NCI-H345 treated with DMSO at 0.1 percent for 48 hours (cell line): Measurements from ENCODE around the gene DENND1B.
"Not testable (repeated sequence)": the region's sequence is repeated elsewhere in the genome, so short reads cannot be mapped to it uniquely, and the experiment has no call there.

Experiments
- DNase-seq: peaks from one replicate; lab custom pipeline; 2025; ENCODE audit not compliant: unreplicated experiment; lab: John Stamatoyannopoulos, UW

Gene DENND1B

DNA sequence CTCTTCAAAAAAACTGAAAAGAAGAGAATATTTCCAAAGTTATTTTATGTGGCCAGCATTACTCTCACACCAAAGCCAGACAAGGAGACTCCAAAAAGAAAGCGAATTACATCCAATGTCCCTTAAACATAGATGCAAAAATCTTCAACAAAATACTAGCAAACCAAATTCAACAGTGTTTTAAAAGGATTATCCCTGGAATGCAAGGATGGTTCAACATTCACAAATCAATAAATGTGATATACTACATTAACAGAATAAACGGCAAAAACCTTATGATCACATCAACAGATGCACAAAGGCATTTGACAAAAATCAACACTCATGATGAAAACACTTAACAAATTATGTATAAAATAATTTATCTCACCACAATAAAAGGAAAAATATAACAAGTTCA lies 207.8 kb downstream of the DENND1B start:
- DNase-seq, result no peak

DNA sequence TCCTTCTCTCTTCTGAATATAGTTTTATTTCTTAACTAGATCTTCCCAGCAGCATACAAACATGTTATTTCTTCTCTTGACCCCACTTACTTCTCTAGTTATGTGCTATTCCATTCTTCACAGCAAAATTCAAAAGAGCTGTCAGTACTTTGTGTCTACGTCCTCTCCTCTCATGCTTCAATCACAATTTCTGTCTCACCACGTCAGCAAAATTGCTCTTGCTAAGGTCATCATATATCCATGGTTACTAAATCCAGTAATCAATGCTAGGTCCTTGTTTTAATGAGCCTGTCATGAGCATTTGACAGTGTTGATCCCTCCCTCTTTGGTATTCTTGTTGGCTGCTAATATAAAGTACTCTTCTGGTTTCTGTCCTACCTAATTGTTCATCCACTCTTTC lies 214.2 kb downstream of the DENND1B start:
- no peak for DNase-seq

DNA sequence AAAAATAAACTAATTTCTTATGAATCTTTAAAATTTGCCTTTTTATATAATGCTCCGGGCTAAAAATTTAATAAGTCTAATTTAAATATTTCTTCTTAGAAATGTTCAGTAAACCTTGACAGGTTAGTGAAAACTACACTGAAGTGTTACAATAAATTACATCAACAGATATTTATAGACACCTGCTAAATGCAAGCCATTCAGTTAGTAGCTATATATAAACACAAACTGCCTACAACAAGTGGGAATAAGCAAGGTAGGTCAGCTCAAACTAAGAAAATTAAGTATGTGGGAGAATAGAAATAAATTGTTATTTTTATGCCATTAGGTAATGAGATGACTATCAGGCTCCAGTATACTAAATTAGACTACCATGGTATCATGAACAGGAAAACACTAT lies 215.6 kb downstream of the DENND1B start:
- DNase-seq, result no peak

DNA sequence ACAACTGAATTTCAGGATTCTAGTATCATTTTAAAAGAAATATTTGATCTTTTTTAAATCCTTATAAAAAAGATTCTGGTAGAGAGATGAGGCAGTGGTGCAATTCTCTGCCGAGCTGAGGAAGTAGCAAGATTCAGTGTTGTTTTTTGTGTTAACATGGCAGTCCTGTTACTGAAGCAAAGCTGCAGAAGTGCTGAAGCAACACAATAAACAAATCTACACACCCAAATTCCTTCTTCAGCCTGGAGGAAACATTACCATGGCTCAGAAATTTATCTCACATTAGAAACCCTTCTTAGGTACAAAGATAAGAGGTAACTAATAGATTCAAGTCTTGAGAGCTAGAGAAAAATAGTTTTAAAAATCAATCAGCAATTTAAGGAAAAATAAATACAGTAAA lies 216.0 kb downstream of the DENND1B start:
- DNase-seq, result no peak

DNA sequence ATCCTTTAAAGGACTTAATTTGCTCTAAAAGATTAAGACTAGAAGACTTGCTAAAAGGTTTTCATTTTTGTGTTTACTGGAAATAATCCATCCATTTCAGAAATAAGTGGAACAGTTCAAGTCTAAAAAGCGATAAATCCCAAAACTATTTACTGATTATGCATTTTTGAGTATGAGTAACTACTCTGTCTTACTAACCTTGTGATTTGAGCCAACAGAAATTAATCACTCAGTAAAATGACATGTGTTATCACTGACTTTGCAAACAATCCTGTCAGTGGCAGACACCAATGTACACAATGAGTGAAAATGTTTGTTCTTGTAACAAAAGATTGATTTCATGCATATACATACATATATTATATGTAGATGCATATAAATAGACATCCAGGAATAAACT lies 218.0 kb downstream of the DENND1B start:
- no peak for DNase-seq

DNA sequence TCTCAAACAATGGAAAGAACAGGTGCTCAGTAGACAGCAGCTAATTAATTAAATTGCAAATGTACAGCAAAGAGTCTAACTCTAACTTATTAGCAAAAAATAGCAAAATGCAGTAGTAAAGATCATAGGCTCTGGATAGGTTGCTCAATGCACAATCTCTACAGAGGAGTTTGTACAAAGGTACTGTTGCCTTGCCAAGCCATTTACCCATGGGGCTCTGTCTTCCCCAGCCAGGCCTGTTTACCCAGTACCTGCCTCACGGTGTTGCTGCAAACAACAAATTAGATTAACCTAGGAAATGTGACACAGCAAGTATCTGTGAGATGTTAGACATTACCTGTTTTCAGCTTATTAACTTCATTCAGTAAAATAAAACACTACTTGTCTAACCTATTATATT lies 222.0 kb downstream of the DENND1B start:
- DNase-seq, result no peak

DNA sequence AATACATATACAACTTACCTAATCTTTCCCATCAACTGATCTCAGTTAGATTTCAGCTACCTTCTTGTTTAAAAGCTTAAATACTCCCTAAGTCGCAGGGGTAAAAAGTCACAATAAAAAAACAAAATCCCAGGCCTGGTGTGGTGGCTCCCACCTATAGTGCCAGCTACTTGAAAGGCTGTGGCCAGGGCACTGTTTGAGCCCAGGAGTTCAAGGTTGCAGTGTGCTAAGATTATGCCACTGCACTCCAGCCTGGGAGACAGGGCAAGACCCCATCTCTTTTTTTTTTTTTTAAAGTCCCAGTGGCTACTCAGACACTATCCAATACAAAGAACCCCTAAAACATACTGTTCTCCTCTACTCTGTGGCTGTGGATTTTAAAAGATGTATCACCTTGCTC lies 228.3 kb downstream of the DENND1B start:
- DNase-seq, result no peak

DNA sequence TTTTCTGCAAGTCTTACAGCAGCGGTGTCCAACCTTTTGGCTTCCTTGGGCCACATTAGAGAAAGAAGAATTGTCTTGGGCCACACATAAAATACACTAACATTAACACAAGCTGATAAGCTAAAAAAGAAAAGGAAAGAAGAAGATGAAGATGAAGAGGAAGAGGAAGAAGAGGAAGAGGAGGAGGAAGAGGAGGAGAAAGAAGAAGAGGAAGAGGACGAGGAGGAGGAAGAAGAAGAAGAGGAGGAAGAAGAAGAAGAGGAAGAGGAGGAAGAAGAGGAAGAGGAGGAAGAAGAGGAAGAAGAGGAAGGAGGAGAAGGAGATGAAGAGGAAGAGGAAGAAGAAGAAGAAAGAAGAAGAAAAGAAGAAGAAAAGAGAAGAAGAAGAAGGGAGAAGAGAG lies 230.7 kb downstream of the DENND1B start:
- no peak for DNase-seq

DNA sequence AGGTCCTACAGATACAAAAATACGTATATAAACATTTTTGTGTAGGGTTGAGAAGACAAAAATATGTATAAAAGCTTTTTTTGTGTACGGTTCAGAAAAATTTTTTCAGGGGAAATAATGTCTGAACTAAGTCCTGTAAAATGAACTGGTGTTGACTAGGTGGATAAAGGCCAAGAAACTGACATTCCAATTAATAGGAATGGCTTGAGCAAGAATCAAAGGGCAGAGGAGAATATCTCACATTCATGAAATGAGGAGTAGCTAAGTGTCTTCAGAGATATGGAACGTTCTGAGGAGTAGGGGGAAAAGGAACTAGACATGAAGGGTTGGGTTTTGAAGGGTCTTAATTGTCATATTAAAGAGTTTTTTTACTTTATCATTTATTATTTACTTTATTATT lies 231.2 kb downstream of the DENND1B start:
- no peak for DNase-seq

DNA sequence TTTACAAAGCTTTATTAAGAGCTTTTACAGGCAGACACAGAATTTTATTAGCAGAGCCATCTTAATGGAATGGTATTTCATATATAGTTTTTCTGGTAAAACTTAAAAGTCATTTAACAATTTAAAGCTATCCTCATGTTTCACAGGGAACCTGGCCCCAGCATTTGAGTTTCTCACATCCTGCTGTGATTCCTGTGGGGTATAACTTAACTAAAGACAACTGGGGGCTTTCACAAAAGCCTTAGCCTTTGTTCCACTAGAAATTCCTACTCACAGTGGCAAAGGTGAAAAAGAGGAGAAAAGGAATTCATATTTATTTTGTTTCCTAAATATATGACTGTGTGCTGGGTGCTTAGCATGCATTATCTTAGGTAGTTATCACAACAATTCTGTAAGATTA lies 233.9 kb downstream of the DENND1B start:
- DNase-seq, result no peak

DNA sequence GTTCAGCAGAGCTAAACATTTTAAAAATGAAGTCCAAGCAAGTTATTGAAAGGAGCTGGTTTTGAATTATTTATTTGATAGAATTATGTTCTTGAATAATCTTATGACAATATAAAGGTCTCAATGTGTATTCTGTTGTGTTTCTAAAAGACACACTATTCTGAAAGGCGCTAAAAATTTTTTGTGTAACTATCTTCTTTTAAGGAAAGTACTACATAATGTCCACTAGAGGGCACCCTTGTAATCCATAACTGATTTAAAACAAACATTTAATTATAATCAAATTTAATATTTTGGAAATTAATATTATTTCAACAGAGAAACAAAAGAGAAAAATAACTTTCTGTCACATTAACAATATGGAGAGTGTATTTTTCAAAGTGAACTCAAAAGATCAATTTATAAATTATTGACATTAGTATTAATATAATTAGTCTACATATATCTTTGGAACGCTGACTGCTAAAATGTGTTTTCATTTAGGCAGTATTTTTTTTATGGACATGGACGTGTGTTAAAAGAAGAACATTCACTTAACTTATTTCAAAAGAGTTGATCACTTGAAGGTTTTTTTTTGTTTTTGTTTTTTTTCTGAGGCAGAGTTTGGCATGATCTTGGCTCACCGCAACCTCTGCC lies 248.4 kb downstream of the DENND1B start:
- peak; percentile 11 for DNase-seq

DNA sequence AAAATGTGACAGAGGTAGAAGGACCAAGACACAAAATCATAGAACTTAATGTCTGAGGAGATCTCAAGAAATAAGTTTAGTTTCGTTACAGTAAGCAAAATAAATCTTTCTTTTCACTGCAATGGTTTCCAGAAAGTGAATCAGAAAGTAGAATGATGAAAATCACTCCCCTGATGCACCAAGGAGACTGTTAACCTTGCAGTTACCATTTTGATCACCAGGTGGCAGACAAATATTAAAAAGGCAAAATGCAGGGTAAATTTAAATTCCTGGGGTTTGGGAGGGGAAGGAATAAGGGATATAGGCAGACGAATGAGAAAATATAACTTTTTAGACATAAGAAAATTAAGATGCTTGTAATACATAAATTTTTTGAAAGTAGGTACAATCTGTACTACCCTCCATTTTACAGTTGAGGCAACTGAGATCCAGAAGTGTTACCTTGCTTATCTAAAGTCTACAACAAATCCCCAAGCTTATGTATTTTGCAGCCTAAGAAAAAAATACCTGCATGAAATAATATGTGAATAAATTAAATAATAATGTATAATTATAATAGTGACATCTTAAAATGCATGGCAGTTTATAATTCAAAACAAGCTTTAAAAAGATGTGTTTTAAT lies 254.1 kb downstream of the DENND1B start:
- peak; percentile 12 for DNase-seq

DNA sequence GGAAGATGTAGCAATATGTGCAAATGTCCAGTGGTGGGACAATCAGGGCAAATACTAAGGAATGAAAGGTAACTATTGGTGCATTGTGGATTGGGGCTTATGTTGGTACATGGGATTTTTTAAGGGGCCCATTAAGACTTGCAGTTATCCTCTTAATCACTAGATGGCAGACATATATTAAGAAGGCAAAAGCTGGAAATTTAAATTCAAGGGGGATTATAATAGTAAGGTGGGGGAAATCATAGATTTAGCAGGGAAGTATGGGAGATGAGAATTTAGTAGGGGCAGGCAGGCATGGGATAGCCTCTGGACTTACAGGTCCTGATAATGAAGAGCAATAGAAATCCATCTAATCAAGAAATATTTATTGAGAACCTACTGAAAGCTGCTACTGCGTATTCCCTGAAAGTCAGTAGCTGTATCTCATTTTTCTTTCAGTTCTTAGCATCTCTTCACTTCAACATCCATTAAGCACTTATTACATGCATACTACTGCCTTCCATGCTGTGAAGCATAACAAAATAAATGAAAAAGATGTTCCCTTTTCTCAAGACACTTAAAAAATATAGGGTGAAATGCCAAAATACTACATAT lies 255.4 kb downstream of the DENND1B start:
- DNase-seq, result peak; percentile 7

DNA sequence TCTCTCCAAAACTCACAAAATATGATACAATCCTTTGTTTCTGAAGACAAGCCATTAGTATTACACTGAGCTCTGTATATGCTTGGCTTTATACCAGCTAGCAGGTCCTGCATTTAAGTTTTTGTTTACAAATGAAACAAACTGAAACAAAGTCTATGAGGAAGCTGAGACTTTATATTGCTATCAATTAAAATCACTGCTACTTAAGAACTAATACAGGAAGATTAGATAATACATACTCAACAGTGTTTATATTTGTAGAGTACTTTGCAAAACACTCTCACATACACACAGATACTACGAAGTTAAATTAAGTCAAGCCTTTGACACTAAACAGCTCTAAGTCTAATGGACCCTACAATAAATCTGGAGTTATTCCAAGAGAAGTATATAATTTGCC lies 259.9 kb downstream of the DENND1B start:
- DNase-seq, result no peak

DNA sequence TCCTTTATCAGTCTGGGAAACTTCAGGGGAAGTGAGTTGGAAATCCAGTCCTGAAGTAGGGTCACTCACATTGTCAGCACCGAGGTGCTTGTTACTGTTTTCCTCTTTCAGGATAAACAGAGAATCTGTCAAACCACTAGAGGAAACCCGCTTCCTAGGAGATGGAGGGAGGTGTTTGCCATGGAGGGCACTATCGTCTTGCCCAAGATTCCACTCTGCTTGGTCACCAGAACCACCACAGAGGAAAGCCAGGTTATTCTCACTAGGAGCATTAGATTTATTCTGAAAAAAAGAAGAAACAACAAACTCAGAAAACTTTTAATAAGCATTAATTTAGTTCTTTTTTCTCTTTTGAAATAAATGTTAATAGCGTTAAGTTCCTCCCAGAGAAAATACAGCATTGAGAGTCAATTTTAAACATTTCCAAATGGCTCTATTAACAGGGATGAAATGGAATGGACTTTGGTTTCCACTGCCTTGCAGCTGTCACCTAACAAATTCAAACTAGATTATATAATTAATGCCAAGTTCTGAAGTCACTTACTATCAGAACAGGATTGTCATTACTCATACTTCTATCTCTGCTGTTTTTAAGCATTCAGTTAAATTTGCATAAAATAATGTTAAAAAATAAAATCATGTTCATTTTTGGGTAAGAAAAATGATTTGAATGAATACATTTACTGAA lies 264.4 kb downstream of the DENND1B start:
- no peak for DNase-seq

DNA sequence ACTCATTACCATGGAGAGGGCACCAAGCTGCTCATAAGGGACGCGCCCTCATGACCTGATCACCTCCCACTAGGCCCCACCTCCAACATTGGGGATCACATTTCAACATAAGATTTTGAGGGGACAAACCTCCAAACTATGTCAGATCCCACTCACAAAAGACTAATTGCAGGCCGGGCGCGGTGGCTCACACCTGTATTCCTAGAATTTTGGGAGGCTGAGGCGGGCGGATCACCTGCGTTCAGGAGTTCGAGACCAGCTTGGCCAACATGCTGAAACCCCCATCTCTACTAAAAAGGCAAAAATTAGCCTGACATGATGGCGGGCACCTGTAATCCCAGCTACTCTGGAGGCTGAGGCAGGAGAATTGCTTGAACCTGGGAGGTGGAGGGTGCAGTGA lies 278.6 kb downstream of the DENND1B start:
- no peak for DNase-seq

DNA sequence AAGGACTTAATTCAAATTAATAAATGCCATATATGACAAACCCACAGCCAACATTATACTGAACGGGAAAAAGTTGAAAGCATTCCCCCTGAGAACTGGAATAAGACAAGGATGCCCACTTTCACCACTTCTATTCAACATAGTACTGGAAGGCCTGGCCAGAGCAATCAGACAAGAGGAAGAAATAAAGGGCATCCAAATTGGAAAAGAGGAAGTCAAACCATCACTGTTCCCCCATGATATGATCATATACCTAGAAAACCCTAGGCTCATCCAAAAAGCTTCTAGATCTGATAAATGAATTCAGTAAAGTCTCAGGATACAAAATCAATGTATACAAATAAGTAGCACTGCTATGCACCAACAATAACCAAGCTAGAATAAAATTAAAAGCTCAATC lies 283.8 kb downstream of the DENND1B start:
- DNase-seq, result not testable (repeated sequence)

DNA sequence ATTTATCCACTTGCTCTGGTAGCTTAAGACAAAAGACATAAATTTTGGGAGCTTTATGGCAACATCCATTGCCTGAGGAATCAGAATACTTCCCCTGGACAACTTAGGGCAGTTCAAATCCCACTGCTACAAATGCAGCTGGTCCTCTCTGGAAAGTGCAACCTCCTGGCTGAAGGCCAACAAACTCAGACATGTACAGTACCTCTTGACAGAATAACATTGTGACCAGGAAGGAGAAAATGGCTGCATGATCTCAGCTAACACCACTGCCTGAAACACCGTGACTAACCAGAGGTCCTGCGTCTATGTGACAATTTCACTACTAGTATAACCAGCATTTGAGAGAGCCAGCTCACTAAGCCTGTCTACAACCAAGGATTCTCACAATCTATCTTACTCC lies 288.3 kb downstream of the DENND1B start:
- DNase-seq, result peak; percentile 21

DNA sequence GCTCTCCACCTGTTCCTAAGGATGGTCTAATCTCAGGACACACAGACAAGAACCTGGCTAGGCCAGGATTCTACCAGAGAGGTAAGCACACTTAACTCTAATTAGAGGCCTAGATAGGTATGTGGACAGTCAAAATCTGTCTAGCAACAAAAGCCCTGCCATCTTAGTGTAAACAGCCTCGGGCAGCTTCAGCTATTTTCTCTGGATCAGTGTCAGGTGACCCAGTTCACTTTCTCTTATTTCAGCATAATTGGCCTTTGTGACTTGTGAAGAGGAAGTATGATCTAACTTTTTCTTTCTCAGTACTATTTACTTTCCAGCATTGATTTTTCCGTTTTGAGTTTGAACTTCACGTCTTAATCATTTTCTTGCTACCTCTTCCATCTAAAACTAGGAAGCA lies 289.5 kb downstream of the DENND1B start:
- no peak for DNase-seq

DNA sequence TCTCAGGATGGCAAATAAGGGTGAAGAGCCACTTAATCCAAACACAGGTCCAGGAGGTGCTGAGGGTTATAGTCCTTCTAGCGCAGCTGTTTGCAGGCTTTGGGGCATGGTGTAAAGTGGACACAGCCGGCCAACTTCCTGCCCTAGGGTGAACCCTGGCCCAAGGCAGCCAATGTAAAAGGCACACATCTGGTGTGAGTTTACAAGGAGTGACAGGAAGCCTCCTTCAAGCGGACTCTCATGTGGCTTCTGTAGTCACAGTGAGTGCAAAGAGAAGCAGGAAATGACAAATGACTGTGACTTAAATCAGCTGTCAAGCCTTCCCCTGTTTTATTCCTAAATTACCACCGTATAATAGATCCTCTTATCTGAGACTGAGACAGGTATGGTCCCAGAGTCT lies 294.2 kb downstream of the DENND1B start:
- DNase-seq, result no peak

DNA sequence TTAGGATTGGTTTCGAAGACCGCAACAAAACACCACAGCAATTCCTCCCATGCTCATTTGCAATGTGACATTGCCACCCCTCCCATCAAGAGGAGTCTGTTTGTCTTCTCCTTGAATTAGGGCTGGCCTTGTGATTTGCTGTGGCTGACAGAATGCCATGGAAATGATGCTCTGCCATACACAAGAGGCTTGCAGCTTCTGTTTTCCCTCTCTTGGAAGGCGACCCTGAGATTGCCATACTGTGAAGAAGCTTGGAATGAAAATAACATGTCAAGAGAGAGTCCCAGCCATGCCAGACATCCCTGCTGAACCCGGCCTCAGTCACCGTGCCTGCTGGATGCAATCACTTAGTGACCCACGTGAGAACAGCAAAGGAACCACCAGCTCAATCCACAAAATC lies 294.8 kb downstream of the DENND1B start:
- no peak for DNase-seq

DNA sequence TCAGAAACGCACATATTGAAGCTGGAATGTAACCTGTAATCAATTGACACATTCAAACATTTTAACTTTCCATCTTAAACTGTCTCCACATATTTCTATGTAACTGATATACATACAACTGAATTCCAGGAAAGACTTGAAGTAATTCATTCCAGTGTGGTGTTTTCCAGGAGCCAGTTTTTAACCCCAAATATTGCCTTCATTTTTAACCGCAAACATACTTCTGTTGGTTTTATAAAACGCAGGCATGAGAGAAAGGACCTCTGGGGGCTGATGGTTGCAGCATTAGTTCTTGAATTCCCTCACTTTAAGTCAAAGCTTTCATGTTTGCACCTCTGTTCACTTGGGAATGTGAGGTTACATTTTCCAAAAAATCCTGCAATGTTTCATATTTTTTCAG lies 303.1 kb downstream of the DENND1B start:
- DNase-seq, result no peak
